Inflammatory macrophage (primary cell): ENCODE results near the gene QDPR.
"Not testable (repeated sequence)": the region's sequence is repeated elsewhere in the genome, so short reads cannot be mapped to it uniquely, and the experiment has no call there.

Experiments used
- DNase-seq, 2 donors: peaks; one replicate each; pipeline ENCODE4 v3.0.0-alpha.2; 2020 to 2022
- total RNA-seq, 18 experiments: gene quantifications; one replicate each; lab custom pipeline; 2026; ENCODE audit warnings: mixed read lengths in 6 of 18, inconsistent platforms in 2 of 18; lab: John Stamatoyannopoulos, UW

Gene QDPR
- total RNA-seq: 5.5 to 22.0 (median 13.1) reads per million in 18 experiments

DNA sequence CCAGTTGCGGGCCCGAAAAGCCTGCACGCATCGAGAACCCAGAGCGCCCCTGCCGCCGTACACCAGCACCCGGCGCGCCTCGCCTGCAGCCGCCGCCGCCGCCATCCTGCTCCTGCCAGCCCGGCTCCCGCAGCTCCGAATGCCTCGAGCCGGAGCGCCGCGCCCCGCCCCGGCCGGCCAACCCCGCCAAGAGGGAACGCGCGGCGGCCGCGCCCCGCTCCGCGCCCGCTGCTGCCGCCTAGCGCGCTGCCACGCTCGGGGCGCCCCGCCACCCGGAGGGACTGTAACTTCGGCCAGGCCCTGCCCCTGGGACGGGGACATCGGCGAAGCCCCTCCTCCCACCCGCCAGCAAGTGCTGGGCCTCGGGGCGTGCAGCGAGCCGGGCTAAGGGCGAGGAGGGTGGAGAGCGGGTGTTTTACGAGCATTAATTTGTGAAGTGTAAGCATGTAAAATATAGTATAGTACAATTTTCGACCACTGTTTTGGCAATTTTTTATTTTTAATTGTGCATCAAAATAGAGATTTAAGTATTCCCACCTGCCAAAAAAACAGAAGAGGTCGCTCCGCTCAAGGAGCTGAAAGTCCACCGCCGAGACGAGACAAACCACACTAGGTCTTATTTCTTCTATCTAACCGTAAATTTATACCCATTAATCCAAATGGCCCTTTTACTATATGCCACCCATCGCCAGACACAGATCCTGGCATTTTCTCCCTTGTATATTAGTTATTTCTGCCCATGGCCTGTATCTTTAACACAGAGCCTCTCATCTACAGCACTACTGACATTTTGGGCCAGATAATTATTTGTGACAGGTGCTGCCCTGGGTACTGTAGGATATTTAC, at the start of gene QDPR:
QDPR (minus strand) TSS at position 141 of the 846 bp plus-strand sequence; CDS start at position 105, 36 bp downstream.
- DNase-seq: peak; percentile 76 to 88

DNA sequence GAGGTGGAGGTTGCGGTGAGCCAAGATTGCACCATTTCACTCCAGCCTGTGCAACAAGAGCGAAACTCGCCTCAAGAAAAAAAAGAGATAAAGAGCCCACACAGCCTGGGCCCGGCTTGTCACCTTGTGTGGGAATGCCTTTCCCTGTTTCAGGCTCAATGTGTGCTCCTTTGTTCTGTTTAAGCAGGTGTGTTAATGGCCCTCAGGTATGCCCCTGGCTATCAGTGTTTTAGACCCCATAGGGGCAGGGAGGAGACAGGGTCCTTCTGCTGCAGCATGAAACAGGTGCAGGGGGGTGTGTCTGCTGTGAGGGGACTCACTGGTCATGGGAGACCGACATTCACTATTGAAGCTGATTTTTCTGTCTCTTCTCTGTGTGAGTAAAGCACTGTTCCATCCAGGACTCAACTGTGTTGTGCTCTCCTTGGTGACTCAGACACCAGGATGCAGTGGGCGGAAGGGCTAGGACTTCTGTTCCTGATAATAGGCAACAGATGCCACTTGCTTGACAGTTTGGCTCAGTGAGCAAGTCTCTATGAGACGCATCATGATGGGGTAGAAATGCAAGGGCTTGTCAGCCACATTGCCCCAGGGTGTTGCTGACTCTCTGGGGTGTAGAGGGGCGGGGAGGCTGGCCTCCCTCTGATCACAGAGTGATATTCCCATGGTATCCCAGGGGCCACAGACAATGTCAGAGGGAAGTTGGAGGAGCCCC, 49.5 kb upstream of the QDPR start:
- peak; percentile 74 to 83 for DNase-seq

DNA sequence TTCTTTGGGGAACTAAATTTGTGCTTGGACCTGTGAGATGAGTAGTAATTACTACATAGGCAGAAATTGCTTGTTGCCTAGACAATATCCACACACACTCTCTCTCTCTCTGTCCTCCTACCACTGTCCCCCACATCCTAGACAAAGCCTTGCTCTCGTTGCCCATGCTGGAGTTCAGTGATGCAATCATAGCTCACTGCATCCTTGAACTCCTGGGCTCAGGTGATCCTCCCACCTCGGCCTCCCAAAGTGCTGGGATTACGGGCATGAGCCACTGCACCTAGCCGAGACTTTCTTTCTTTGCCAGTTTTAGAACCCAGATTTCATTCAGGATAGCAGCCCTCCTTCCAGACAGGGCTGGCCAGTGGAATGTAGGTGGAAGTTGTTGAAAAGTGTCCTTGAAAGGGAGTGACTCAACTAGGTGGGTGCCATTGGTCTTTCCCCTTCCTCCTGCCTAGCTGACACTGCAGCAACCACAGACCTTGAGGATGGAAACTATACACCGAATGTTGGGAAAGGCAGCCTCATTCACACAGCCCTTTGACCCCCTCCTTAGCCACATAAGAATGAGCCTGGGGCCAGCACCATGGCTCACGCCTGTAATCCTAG, 48.3 kb upstream of the QDPR start:
- DNase-seq: no peak

DNA sequence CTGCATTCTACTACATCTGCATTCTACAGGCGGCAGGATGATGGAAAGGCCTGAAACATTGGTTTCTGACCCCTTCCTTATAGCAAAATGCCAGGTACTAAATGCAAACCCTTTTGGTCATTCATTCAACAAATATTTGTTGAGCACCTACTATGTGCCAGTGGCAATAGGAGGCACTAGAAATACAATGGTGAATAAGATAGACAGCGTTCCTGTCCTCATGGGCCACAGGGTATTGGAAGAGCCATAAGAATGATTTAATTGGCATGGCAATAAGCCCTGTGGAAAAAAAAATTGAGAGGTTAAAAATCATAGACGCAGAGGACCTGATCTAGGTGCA, 47.8 kb upstream of the QDPR start:
- DNase-seq: no peak

DNA sequence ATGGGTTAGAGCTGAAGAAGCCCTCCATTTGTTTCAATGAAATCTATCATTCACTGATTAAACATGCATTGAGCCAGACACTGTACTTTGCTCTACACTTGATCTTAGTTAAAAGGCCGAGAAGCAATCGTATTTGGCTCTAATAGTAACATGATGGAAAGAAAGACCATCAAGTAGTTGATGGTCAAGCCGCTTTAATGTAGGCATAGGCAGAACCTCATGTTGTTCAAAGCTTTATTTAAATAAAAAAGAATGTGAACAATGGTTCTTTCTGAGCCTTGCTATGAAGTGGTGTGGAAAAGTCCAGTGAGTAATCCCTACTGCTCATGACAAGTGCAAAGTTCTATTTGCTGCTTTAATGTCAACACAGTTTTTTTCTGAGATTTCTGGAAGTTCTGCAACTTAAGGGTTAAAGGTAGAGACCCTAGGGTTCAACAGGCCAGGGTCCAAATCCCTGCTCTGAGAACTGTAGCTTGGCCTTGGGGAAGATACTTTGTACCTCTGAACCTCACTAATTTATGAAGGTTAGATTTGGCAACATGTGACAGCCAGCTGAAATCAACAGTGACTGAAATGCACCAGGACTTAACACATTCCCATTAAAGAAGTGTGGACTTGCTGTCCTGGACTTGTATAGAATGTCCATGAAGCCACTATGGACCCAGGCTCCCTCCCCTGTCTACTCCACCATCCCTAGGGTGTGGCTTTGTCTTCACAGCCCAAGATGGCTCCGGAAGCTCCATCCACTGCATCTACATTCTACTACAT, 47.2 kb upstream of the QDPR start:
- no peak for DNase-seq

DNA sequence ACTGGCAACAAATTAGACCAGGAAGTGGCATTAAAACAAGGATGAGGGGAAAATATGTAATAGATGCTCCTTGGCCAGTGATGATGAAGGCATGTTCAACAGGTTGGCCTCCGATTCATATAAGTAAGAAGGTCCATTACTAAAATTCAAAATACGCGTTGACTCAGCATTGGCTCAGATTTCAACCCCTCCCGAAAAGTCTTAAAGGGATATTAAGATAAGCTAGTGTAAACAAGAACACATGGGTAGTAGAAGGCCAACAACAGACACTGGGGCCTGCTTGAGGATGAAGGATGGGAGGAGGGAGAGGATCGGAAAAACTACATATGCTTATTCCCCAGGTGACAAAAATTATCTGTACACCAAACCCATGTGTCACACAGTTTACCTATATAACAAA, 46.0 kb upstream of the QDPR start:
- DNase-seq: no peak

DNA sequence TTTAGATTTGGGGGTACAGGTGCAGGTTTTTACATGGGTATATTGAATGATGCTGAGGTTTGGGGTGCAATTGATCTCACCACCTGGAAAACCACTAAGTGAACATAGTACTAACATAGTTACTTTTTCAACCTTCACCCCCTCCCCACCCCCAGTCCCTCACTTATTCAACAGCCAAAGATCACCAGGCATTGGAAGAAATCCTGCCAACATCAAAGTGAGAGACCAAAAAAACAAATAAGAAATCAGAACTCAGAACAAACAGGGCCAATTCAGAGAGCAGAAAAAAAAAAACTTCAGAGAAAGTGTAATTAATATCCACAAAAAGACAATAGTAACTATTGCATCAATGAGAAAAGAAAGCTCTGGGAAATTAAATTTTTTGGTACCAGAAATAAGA, 44.6 kb upstream of the QDPR start:
- DNase-seq: no peak

DNA sequence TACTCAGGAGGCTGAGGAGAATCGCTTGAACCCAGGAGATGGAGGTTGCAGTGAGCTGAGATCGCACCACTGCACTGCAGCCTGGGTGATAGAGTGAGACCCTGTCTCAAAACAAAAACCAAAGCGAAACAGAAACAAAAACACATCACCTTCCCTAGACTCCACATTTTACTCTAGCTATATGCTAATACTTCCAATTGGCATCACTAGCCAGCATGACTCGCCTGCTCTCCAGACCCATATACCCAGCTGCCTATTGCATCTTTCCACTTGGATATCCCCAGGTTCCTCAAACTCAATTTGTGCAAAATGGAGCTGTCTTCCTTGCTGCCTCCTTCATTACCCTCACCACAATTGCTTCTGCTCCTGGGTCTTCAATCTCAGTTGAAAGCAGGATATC, 42.7 kb upstream of the QDPR start:
- no peak for DNase-seq

DNA sequence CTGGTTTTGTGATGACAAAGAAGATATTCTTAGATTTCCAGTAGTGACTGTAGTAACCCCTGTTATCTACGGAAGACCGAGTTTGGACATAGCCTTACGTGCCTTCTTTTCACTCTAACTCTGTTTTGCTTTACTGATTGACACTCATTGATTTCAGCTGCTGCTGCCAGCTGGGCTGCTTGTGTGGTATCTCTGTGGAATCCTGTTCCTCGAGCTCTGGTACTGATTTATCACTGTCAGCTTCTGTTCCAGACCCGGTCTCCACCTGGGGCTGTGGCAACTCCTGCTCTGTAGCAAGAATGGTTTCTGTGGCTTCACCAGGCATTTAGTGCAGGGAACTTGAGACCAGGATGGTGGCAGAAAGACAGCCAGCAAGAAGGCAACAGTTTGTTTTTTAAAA, 40.5 kb upstream of the QDPR start:
- DNase-seq: no peak

DNA sequence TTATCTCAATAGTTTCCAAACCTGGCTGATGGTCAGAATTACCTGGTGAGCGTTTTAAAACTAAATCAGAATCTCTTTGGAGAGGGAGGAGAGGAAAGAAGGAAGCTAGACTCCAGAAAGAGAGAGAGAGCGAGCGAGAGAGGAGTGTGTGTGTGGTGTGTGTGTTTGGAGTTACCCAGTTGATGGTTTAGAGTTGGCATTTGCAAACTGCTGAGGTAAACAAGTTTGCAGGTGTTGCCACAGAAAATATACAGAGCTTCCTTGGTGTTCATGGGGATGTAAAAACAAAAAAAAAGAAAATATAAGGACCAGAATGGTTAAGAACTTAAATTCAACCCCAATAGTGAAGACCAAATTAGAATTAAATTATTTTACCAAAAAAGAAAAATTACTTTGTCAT, 38.7 kb upstream of the QDPR start:
- DNase-seq: no peak

DNA sequence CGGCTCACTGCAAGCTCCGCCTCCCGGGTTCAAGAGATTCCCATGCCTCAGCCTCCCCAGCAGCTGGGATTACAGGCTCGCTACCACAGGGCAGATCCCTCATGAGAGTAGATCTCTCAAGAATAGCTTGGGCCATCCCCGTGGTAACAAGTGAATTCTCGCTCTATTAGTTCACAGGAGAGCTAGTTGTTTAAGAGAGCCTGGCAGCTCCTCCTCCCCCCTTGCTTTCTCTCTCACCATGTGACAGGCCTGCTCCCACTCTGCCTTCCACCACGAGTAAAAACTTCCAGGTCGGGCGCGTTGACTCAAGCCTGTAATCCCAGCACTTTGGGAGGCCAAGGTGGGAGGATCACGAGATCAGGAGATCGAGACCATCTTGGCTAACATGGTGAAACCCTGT, 34.8 kb upstream of the QDPR start:
- no peak for DNase-seq

DNA sequence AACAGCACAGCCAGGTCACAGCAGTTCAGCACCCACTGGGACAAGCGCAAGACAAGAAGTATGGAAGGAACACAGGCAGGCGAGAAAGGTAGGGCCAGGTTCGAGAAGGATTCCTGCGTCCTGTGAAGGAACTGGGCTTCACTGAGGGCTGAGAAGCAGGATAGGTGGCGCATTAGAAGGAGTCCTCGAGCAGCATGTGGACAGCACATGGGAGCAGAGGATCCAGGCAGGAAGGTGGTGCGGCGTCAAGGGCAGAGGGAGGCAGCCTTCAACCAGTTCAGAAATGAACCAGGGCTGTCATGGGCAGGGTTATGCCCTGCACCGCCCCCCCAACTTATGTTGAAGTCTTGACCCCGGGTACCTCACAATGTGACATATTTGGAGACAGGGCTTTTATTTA, 34.3 kb upstream of the QDPR start:
- DNase-seq: no peak

DNA sequence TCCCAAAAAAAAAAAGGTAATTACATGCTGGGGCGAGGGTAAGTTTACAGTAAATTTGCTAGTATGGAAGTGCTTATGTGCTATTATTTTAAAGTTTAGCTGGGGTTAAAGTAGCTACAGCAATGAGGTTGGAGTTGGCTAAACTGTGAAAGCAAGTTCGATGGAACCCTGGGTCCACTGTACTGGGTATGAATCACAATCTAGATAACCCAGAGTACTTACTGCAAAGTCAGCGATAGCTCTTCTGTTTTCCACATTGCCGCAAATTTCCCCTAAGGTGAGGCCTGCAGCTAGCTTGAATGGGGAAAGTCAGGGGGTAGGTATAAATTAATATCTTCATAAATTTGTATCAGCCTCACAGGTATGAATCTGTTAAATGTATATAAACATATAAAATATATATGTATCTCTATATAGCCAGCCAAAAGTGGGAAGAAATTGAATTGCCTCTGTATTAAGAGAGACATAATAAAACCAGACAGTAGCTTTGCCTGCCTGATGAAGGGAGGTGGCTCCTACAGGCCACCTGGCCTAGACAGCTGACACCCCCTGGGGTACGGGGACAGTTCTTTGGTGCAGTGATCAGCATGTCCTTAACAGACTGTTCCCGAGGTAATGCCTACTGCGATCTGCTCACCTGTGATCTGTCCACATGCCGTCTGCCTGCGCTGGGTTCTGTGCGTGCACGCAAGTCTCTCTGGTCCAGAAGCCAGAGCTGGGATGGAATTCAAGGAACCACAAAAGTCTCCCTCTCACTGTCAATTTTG, 33.7 kb upstream of the QDPR start:
- no peak for DNase-seq

DNA sequence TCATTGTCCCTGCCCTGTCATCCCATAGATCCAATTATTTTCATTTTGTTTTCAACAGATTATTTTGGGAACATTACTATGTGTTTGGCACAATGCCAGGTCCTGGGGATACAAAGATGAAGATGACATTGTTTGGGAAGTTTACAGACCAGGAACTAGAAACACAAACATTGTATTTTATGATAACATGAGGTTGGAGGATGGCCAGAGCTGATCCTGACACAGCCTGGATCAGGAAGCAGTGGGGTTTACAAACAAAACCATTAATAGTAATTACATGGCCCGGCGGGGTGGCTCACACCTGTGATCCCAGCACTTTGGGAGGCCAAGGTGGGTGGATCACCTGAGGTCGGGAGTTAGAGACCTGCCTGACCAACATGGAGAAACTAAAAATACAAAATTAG, 32.9 kb upstream of the QDPR start:
- no peak for DNase-seq

DNA sequence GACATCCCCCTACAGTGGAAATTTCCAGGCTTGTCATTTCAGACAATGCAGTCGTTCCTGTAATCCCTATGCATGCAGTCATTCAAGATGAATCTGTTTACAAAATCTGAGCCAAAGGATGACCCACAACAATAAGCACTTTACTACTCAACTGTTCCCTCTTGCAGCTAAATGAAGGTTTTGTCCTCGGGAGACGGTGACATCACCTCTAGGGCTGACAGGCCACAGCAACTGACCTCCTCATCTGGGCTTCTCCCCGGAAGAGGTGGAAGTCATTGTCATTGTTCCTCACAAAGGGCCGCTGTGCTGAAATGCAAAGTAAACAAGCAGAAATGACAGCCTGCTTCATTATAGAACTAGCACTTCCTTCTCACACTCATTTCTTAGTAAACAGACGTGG, 32.3 kb upstream of the QDPR start:
- peak; percentile 70 to 80 for DNase-seq

DNA sequence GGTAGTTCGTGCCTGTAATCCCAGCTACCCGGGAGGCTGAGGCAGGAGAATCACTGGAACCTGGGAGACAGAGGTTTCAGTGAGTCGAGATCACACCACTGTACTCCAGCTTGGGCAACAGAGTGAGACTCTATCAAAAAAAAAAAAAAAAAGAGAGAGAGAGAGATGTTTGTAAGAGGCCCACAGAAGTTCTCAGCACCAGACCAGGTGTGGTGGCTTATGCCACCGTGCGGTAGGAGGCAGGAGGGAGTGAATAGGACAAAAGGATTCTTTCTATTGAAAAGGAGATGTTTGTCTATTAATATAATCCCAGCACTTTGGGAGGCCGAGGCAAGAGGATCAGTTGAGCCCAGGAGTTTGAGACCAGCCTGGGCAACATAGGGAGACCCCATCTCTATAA, 25.2 kb upstream of the QDPR start:
- not testable (repeated sequence) for DNase-seq

DNA sequence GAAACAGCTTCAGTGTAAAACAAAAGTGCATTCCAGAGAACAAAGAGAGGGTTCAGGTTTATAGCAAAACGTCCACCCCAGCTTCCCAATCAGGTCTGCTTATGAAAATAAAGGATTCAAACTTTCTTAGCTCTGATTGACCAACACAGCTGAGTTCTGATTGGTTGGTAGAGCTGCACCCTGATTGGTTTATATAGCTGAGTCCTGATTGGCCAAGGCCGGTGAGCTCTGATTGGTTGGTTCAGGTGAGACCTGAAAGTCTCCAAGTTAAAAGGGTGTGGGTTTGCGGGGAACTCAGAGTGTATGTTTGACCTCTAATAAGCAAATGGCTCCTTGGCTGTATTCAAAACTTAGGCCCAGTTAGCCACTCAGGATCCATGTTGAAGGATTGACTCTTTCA, 24.0 kb upstream of the QDPR start:
- no peak for DNase-seq

DNA sequence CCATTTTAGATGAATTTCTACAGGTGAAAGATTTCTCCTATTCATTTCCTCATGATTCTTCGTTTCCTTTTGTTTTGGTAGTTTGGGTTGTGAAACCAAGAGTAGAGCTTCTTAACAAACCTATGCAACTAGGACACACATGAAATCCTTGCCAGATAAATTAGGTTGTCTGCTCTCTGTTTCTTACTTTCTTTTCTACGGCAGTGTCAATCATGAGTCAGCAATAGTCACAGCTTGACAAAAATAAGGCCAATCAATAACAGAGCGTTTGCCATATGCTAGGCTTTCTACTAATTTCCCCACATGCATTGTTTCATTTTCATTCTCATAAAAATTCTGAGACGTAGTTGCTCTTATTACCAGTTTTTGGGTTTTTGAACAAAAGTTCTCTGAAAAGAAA, 23.4 kb upstream of the QDPR start:
- no peak for DNase-seq

DNA sequence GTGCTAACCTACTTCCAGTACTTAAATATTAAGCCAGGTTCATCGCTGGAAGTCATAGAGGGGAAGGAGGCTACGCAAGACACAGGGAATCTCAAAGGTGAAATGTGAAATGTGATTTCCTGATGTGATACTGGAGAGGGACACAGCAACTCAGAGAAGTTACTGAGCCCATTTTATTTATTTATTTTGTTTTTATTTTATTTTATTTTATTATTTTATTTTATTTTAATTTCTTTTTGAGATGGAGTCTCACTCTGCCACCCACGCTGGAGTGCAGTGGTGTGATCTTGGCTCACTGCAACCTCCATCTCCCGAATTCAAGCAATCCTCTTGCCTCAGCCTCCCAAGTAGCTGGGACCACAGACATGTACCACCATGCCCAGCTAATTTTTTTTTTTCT, 22.8 kb upstream of the QDPR start:
- DNase-seq: no peak

DNA sequence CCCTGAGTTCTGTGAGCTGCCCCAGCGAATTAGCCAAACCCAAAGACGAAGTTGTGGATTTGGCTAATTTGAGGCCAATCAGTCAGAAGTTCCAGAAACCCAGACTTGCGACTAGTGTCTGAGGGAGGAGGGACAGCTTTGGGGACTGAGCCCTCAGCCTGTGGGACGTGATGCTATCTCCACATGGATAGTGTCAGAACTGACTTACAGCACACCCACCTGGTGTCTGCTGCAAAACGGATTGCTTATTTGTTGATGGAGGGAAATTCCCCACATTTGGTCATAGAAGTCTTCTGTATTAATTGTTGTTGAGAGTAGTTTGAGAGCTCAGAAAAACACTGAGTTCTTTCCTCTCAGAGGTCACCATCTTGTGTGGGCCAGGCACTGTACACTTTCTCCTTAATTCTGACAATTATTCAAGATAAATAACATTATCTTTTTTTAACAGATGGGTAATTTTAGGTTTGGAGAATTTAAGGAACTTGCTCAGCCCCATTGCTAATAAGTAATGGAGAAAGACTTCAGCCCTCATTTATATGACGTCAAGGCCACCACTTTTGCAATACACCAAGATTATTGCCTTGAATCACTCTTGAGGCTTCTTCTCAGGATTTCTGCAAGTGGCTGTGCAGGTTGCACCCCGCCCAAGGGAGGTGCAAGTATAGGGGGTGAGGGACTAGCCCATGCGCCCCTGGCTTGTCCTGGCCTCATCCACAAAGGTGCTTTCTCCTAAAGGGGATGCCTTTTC, 19.8 kb upstream of the QDPR start:
- peak; percentile 64 to 85 for DNase-seq

DNA sequence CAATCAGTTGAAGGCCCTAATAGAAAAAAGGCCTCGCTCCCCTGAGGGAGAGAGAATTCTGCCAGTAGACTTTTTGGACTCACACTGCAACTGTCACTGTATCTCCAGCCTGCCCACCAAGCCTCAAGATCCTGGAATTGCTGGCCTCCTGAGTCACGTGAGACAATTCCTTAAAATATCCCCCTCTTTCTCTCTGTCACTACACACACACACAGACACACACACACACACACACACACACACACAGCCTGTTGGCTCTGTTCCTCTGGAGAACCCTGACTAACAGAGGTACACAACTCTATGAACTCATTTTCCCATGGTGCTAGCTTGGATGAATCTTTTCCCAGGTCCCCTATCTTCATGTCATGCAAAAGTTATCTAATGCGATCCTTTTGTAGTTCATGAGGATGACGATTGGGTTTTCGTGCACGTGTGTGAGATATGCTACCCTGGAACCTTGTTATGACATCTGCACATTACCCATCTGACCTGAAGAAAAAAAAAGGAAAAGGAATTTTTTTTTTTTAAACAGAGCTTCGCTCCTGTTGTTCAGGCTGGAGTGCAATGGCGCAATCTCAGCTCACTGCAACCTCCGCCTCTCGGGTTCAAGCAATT, 16.8 kb upstream of the QDPR start:
- DNase-seq: no peak
